Dendritic cell treated with granulocyte-macrophage colony-stimulating factor and Interleukin-4, amounts not matched to agents 40 ng/mL and 50 ng/mL, for 4 days (primary cell): Measurements from ENCODE around the gene CFAP69.
"Not testable (repeated sequence)": the region's sequence is repeated elsewhere in the genome, so short reads cannot be mapped to it uniquely, and the experiment has no call there.

Experiments
- H3K27ac Mint-ChIP-seq: one replicate; pipeline ENCODE4 v1.8.0; 2022; ENCODE audit warnings: mild to moderate bottlenecking, mixed read lengths
- H3K27me3 Mint-ChIP-seq: one replicate; pipeline ENCODE4 v1.8.0; 2022; ENCODE audit warnings: mild to moderate bottlenecking, mixed read lengths
- H3K36me3 Mint-ChIP-seq: one replicate; pipeline ENCODE4 v1.8.0; 2022; ENCODE audit warnings: low read depth, mixed read lengths
- H3K4me1 Mint-ChIP-seq: one replicate; pipeline ENCODE4 v1.8.0; 2022; ENCODE audit warnings: low read depth, mixed read lengths
- H3K4me3 Mint-ChIP-seq: one replicate; pipeline ENCODE4 v1.8.0; 2022; ENCODE audit warnings: mild to moderate bottlenecking, moderate library complexity, mixed read lengths
- H3K9me3 Mint-ChIP-seq: one replicate; pipeline ENCODE4 v1.8.0; 2022; ENCODE audit warnings: mixed read lengths
- intact Hi-C: fragments of 100-400 bp; cut with micrococcal nuclease; formaldehyde crosslinking; loops from one replicate; pipeline ENCODE4 v1.15.0; 2022

Gene CFAP69

DNA sequence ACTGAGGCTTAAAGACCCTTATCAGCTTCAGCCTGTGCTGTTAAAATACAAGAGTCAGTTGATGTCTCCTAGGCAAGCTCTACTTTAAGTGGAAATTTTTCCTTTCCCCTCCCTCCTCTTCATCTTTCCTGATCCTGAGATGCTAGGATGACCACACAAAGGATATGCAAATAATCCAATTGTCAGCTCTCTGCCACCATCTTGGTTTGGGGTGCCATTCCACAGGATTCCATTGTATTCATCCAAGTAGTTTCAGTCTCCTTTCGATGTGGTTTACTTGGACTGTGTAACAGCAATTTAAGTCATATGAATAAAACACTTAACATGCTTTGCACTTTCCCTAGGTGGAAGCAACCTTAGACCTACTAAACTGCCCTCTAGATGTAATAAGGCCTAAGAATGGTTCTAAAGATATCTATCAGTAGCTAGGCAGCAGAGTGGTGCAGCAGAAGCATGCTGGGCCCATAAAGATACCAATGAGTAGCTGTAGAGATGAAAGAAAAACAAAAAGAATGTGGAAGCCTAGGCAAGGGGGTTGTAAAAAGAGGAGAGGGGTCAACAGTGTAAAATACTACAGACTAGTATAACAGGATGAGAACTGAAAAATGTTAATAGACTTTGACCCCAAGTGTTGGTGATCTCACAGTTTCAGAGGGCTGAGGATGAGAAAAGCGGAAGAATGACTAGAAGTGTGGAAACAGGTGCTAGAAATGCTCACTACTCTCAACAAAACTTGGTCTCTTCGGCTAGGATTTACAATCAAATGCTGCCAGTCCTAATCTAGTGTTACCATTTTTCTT lies 2.4 kb upstream of the CFAP69 start:
- Mint-ChIP-seq H3K27me3 (peaks cover 44% of the 10 kb centered on the region), H3K4me3 (no peak overlapping the region)
- intact Hi-C loops: no loop called here

GRCh38 chr7:90243556-90243955 lies 1.4 kb upstream of the CFAP69 start:
- intact Hi-C loops: no loop called here
- Mint-ChIP-seq H3K9me3 (no peaks in the 10 kb centered on the region), H3K4me1 (peaks cover 22% of the 10 kb centered on the region), H3K27ac (no peak overlapping the region), H3K4me3 (no peak overlapping the region), H3K27me3 (peaks cover 44% of the 10 kb centered on the region), H3K36me3 (no peaks in the 10 kb centered on the region)

More for the DNA sequence above, 2.4 kb upstream of the CFAP69 start:
- Mint-ChIP-seq H3K27ac (no peak overlapping the region), H3K9me3 (no peaks in the 10 kb centered on the region), H3K4me1 (peaks cover 22% of the 10 kb centered on the region), H3K36me3 (no peaks in the 10 kb centered on the region)

DNA sequence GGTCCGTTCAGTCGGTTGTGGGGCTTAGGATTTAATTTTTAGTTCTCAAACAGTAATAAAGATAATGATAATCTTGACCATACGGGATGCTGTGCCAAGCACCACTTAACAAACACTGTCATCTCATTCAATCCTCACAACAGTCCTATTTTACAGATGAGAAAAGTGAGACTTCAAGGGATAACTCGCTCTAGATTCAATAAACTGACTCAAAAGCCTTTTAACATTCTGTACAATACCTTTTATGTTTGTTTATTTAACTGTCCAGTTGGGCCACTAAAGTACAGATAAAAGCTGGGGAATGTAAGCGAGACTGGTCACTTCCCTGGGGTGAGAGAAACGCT lies 437 bp upstream of the CFAP69 start:
- intact Hi-C loops: no loop called here
- Mint-ChIP-seq H3K4me3 (peak overlapping the region; percentile 80), H3K27me3 (peaks cover 45% of the 10 kb centered on the region)

DNA sequence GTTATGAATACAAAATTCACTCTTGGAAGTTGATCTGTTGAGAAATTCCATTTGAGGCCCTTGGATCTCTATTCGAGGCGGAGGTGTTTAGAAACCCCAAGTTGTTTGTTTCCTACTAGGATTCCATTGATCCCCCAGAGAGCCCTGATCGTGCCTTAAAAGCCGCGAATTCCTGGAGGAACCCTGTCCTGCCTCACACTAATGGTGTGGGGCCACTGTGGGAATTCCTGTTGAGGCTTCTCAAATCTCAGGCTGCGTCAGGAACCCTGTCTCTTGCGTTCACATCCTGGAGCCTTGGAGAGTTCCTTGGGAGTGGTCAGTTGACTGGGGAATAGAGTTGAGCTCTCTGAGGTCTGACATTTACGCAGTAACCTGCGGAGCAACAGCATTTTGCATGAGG lies 1.2 kb downstream of the CFAP69 start:
- Mint-ChIP-seq H3K4me3 (no peak overlapping the region), H3K27me3 (peaks cover 45% of the 10 kb centered on the region), H3K36me3 (no peaks in the 10 kb centered on the region), H3K4me1 (peaks cover 22% of the 10 kb centered on the region), H3K9me3 (no peaks in the 10 kb centered on the region), H3K27ac (no peak overlapping the region)
- intact Hi-C loops: loop anchor here (5.0 kb wide), 1 partner anchor 79 kb away; no protein-coding TSS in a partner anchor

More for the DNA sequence above, 437 bp upstream of the CFAP69 start:
- H3K36me3 Mint-ChIP-seq: no peaks in the 10 kb centered on the region
- H3K4me1 Mint-ChIP-seq: peaks cover 22% of the 10 kb centered on the region
- no peaks in the 10 kb centered on the region for H3K9me3 Mint-ChIP-seq
- no peak overlapping the region for H3K27ac Mint-ChIP-seq

DNA sequence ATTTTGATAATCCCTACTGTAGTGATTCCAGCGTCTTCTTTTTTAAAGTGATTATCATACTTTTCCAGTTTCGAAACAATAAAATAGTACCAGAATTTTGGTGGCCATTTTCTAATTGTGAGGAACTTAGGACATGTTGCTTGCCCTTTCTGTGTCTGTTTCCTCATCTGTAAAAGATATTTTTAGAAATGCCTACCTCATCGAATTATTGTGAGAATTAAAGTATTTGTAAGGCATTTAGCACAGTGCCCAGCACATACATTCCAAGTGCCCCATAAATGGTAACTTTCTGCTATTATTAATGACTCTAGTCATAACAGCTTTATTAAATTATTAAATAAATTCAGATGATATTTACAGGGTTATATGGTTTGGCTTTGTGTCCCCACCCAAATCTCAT lies 3.7 kb downstream of the CFAP69 start:
- Mint-ChIP-seq H3K27me3 (peaks cover 34% of the 10 kb centered on the region), H3K36me3 (no peaks in the 10 kb centered on the region), H3K4me1 (peaks cover 22% of the 10 kb centered on the region), H3K27ac (no peak overlapping the region), H3K9me3 (no peaks in the 10 kb centered on the region), H3K4me3 (no peak overlapping the region)
- intact Hi-C loops: loop anchor here (5.0 kb wide), 1 partner anchor 81 kb away; no protein-coding TSS in a partner anchor

GRCh38 chr7:90250601-90251303 lies 5.8 kb downstream of the CFAP69 start:
- Mint-ChIP-seq H3K4me1 (peaks cover 7% of the 10 kb centered on the region), H3K27ac (no peak overlapping the region), H3K27me3 (peaks cover 15% of the 10 kb centered on the region), H3K4me3 (no peak overlapping the region), H3K36me3 (no peaks in the 10 kb centered on the region), H3K9me3 (no peaks in the 10 kb centered on the region)
- intact Hi-C loops: no loop called here

DNA sequence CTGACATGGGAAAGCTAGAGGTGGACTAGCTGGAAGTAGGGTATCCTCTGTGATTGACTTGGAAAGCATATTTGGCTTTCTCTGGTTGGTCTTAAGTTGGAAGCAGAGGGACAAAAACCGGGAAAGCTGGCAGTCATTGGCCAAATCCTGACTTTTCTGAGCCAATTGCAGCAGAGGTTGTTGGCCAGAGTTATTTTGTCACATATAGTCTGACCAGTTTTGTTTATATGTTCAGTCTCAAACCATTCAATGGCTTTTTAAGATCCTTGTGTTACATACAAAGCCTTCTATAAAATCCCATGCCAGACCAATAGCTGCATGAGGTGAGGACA lies 6.3 kb downstream of the CFAP69 start:
- no peak overlapping the region for H3K4me3 Mint-ChIP-seq

GRCh38 chr7:90256011-90256410 lies 11.0 kb downstream of the CFAP69 start:
- intact Hi-C loops, H3K36me3 Mint-ChIP-seq, H3K9me3 Mint-ChIP-seq, H3K27ac Mint-ChIP-seq, H3K27me3 Mint-ChIP-seq, H3K4me3 Mint-ChIP-seq, H3K4me1 Mint-ChIP-seq: not testable (repeated sequence)

More for the DNA sequence above, 6.3 kb downstream of the CFAP69 start:
- intact Hi-C loops: no loop called here
- Mint-ChIP-seq H3K27me3 (peaks cover 9% of the 10 kb centered on the region), H3K9me3 (no peaks in the 10 kb centered on the region), H3K27ac (no peak overlapping the region), H3K4me1 (peaks cover 2% of the 10 kb centered on the region), H3K36me3 (no peaks in the 10 kb centered on the region)

DNA sequence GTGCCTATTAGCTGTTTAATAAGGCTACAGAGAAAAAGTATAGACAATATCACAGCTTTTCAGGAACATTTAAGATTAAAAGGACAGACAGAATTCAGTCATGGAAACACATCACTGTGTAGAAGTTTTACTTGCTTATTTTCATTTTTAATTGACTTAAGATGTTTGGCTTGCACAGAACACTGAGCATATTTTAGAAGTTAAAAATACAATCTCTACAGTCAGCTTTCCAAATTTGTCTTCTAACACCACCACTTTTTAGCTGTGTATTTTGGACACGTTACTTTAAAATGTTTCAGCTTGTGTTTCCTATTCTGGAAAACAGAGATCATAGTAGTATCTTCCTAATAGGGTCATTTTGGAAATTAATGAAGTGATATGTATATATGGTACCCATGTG lies 11.8 kb downstream of the CFAP69 start:
- Mint-ChIP-seq H3K9me3 (no peaks in the 10 kb centered on the region), H3K4me3 (no peak overlapping the region), H3K27ac (no peak overlapping the region), H3K27me3 (no peaks in the 10 kb centered on the region), H3K36me3 (no peaks in the 10 kb centered on the region), H3K4me1 (no peaks in the 10 kb centered on the region)
- intact Hi-C loops: no loop called here

- no peak overlapping the region for H3K4me3 Mint-ChIP-seq
- intact Hi-C loops: loop anchor here (10.0 kb wide), 1 partner anchor 153 kb away; no protein-coding TSS in a partner anchor
- no peaks in the 10 kb centered on the region for H3K4me1 Mint-ChIP-seq
- H3K9me3 Mint-ChIP-seq: no peaks in the 10 kb centered on the region
- H3K27ac Mint-ChIP-seq: no peak overlapping the region
- no peaks in the 10 kb centered on the region for H3K36me3 Mint-ChIP-seq
- H3K27me3 Mint-ChIP-seq: no peaks in the 10 kb centered on the region
Measured at GRCh38 chr7:90261441-90261840, 16.5 kb downstream of the CFAP69 start.

- H3K27me3 Mint-ChIP-seq: no peaks in the 10 kb centered on the region
- no peak overlapping the region for H3K4me3 Mint-ChIP-seq
- intact Hi-C loops: loop anchor here (1.0 to 10.0 kb wide), 2 partner anchors 108 to 152 kb away; partner anchors contain the start of gene STEAP1
- no peaks in the 10 kb centered on the region for H3K36me3 Mint-ChIP-seq
- H3K27ac Mint-ChIP-seq: no peak overlapping the region
- H3K9me3 Mint-ChIP-seq: no peaks in the 10 kb centered on the region
- H3K4me1 Mint-ChIP-seq: no peaks in the 10 kb centered on the region
Measured at GRCh38 chr7:90262438-90262837, 17.5 kb downstream of the CFAP69 start.

GRCh38 chr7:90266808-90267207 lies 21.8 kb downstream of the CFAP69 start:
- Mint-ChIP-seq H3K9me3 (no peaks in the 10 kb centered on the region), H3K27ac (no peak overlapping the region), H3K4me3 (no peak overlapping the region), H3K27me3 (no peaks in the 10 kb centered on the region), H3K4me1 (no peaks in the 10 kb centered on the region), H3K36me3 (no peaks in the 10 kb centered on the region)
- intact Hi-C loops: loop anchor here (10.0 kb wide), 1 partner anchor 148 kb away; no protein-coding TSS in a partner anchor

DNA sequence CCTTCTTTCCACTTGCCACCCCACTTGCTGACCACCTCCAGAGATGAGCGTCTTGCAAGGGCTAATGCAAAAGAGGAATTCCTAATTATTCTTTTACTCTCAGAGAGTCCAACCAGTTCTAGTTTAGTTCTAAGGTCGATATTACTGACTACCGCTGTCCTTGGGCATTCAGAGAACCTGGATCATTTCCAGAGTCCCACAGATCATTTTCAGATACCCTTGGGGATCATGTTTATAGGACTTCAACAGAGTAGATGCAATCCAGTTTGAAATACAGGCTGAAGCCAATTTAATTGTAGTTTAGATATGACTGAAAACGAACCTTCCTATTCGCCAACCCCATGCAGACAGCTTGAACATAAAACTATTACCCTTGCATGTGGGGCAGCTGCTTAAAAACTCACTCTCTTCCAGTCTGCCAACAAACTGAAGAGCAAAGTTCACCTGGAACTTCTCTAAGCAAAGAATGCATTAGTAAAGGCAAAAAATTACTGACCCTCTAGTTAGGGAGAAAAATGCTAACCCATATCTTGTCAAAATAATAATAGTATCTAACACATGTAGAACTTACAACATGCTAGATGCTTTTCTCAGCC lies 22.4 kb downstream of the CFAP69 start:
- Mint-ChIP-seq H3K4me1 (no peaks in the 10 kb centered on the region), H3K27ac (no peak overlapping the region), H3K27me3 (no peaks in the 10 kb centered on the region), H3K9me3 (no peaks in the 10 kb centered on the region), H3K4me3 (no peak overlapping the region), H3K36me3 (no peaks in the 10 kb centered on the region)
- intact Hi-C loops: loop anchor here (10.0 kb wide), 1 partner anchor 147 kb away; no protein-coding TSS in a partner anchor

DNA sequence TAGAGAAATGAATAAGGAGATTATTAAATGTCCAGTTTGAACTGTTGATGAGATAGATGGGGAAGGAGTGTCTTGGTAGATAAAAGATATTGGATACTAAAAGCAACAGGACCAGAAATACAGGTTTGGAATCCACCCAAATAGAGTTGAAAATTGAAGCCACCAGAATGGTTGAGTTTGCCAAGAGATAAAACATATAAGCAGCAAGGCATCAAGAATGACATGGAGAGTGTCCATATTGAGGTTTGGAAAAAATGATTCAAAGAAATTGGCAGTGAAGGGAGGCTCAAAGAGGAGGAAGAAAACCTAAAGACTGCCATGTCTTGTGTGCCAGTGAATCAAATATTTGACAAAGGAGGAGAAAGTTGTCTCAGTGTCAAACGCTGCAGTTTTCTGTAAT lies 24.2 kb downstream of the CFAP69 start:
- Mint-ChIP-seq H3K4me3 (no peak overlapping the region), H3K36me3 (no peaks in the 10 kb centered on the region), H3K27me3 (no peaks in the 10 kb centered on the region), H3K27ac (no peak overlapping the region), H3K9me3 (no peaks in the 10 kb centered on the region), H3K4me1 (no peaks in the 10 kb centered on the region)
- intact Hi-C loops: loop anchor here (10.0 kb wide), 1 partner anchor 146 kb away; no protein-coding TSS in a partner anchor
